ENCODE results near the gene ADGRF4. TPM values are rescaled to one million over a fixed set of nuclear protein-coding genes. Genes with fewer than 3 reads are reported as not detected.
A peak's percentile ranks its signal among the peaks of the same experiment; 100 is the strongest.

Gene ADGRF4
- total RNA-seq, 1 donor from 2014 or later = 1.2 TPM

DNA sequence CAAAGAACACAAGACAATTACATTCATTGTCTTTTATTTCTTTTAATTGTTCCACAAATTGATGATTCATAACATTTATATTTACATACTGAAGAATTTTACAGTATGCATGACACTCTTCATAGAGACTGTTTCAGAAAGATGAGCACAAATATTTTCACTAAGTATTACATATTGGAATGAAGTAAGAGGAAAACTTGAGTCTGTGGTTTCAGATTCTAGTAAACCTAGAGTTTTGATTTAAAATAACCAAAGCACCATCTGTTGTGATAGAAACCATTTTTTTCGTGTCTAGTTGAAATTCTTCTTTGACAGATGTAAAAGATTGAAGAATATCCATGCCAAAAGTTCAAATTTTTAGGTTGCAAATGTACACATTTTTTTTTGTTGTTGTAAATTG, 51.4 kb downstream of the ADGRF4 start:
- no peak for TF ChIP-seq EZH2 (IDR thresholded peaks at IDR 0.05; ENCODE audit: insufficient read depth, low read length)
- no peak for TF ChIP-seq CTCF (IDR thresholded peaks at IDR 0.05; ENCODE audit: insufficient read depth, low read depth, low read length)
- Mint-ChIP-seq H3K36me3 (ENCODE audit: low read depth, unreplicated experiment) (no peaks in the 10 kb centered on the region), H3K27ac (ENCODE audit: unreplicated experiment) (no peak overlapping the region), H3K4me1 (ENCODE audit: low read depth, unreplicated experiment) (peaks cover 4% of the 10 kb centered on the region), H3K9me3 (ENCODE audit: unreplicated experiment) (peaks cover 5% of the 10 kb centered on the region), H3K27me3 (ENCODE audit: low read depth, unreplicated experiment) (no peaks in the 10 kb centered on the region), H3K4me3 (ENCODE audit: unreplicated experiment) (no peak overlapping the region)
- no peak overlapping the region for H3K9ac ChIP-seq (ENCODE audit: low read length)
- no peak overlapping the region for H3K4me3 ChIP-seq (ENCODE audit: insufficient read depth, low read depth, low read length)
- FAIRE-seq (no peak), DNase-seq (ENCODE audit: low read depth) (no peak)
- H3K27me3 ChIP-seq (ENCODE audit: insufficient read depth, low read length) = no peaks in the 10 kb centered on the region
- H3K9me3 ChIP-seq (ENCODE audit: insufficient read depth, low read depth, low read length) = no peaks in the 10 kb centered on the region
- no peak overlapping the region for H3K27ac ChIP-seq (ENCODE audit: low read depth, low read length)
- H3K4me1 ChIP-seq (ENCODE audit: insufficient read depth, low read length) = no peaks in the 10 kb centered on the region
- H3K79me2 ChIP-seq (ENCODE audit: insufficient read depth, low read length) = no peaks in the 10 kb centered on the region
- H4K20me1 ChIP-seq (ENCODE audit: insufficient read depth, low read length) = no peaks in the 10 kb centered on the region
- no peaks in the 10 kb centered on the region for H3K36me3 ChIP-seq (ENCODE audit: insufficient read depth, low read length)
- no peak overlapping the region for H2AFZ ChIP-seq (ENCODE audit: low read depth, low read length)
- H3K4me2 ChIP-seq (ENCODE audit: low read length) = no peak overlapping the region

DNA sequence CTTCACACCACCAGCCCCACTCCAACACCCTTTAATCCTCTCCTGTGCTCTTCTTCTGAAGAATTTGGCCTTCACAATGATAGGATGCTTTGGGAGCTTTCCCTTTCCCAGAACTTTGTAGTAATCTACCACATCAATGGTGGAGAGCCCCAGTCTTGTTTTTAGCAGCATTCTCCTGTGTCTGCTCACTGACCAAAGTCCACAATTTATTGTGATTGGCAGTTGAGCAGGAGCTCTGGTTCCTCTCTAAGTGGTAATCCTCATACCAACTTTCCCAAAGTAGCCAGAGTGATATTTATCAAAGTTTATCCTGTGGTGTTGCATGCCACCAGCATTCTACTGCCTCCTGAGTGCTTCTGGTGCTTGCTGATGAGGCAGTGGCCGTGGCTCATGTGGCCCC, 54.4 kb downstream of the ADGRF4 start:
- Histone ChIP-seq H2AFZ (ENCODE audit: low read depth, low read length) (no peak overlapping the region), H3K9ac (ENCODE audit: low read length) (no peak overlapping the region), H3K36me3 (ENCODE audit: insufficient read depth, low read length) (no peaks in the 10 kb centered on the region), H3K4me1 (ENCODE audit: insufficient read depth, low read length) (no peaks in the 10 kb centered on the region), H3K4me3 (ENCODE audit: insufficient read depth, low read depth, low read length) (no peak overlapping the region), H3K27me3 (ENCODE audit: insufficient read depth, low read length) (no peaks in the 10 kb centered on the region), H3K79me2 (ENCODE audit: insufficient read depth, low read length) (no peaks in the 10 kb centered on the region), H3K4me2 (ENCODE audit: low read length) (no peak overlapping the region), H4K20me1 (ENCODE audit: insufficient read depth, low read length) (no peaks in the 10 kb centered on the region), H3K9me3 (ENCODE audit: insufficient read depth, low read depth, low read length) (no peaks in the 10 kb centered on the region), H3K27ac (ENCODE audit: low read depth, low read length) (no peak overlapping the region)
- FAIRE-seq (no peak), DNase-seq (ENCODE audit: low read depth) (peak; percentile 36)
- Mint-ChIP-seq H3K27ac (ENCODE audit: unreplicated experiment) (no peak overlapping the region), H3K27me3 (ENCODE audit: low read depth, unreplicated experiment) (no peaks in the 10 kb centered on the region), H3K4me1 (ENCODE audit: low read depth, unreplicated experiment) (peaks cover 4% of the 10 kb centered on the region), H3K9me3 (ENCODE audit: unreplicated experiment) (peaks cover 5% of the 10 kb centered on the region), H3K36me3 (ENCODE audit: low read depth, unreplicated experiment) (no peaks in the 10 kb centered on the region), H3K4me3 (ENCODE audit: unreplicated experiment) (no peak overlapping the region)
- TF ChIP-seq EZH2 (IDR thresholded peaks at IDR 0.05; ENCODE audit: insufficient read depth, low read length) = no peak
- no peak for TF ChIP-seq CTCF (IDR thresholded peaks at IDR 0.05; ENCODE audit: insufficient read depth, low read depth, low read length)

- Mint-ChIP-seq H3K4me3 (ENCODE audit: unreplicated experiment) (no peak overlapping the region), H3K27ac (ENCODE audit: unreplicated experiment) (no peak overlapping the region), H3K36me3 (ENCODE audit: low read depth, unreplicated experiment) (no peaks in the 10 kb centered on the region), H3K4me1 (ENCODE audit: low read depth, unreplicated experiment) (no peaks in the 10 kb centered on the region), H3K27me3 (ENCODE audit: low read depth, unreplicated experiment) (no peaks in the 10 kb centered on the region), H3K9me3 (ENCODE audit: unreplicated experiment) (no peaks in the 10 kb centered on the region)
- Histone ChIP-seq H3K27ac (ENCODE audit: low read depth, low read length) (no peak overlapping the region), H3K79me2 (ENCODE audit: insufficient read depth, low read length) (no peaks in the 10 kb centered on the region), H3K4me3 (ENCODE audit: insufficient read depth, low read depth, low read length) (no peak overlapping the region), H3K4me1 (ENCODE audit: insufficient read depth, low read length) (no peaks in the 10 kb centered on the region), H2AFZ (ENCODE audit: low read depth, low read length) (no peak overlapping the region), H3K27me3 (ENCODE audit: insufficient read depth, low read length) (no peaks in the 10 kb centered on the region), H4K20me1 (ENCODE audit: insufficient read depth, low read length) (no peaks in the 10 kb centered on the region), H3K9ac (ENCODE audit: low read length) (no peak overlapping the region), H3K9me3 (ENCODE audit: insufficient read depth, low read depth, low read length) (no peaks in the 10 kb centered on the region), H3K4me2 (ENCODE audit: low read length) (no peak overlapping the region), H3K36me3 (ENCODE audit: insufficient read depth, low read length) (no peaks in the 10 kb centered on the region)
- FAIRE-seq = no peak
- TF ChIP-seq CTCF (IDR thresholded peaks at IDR 0.05; ENCODE audit: insufficient read depth, low read depth, low read length) = no peak
- no peak for TF ChIP-seq EZH2 (IDR thresholded peaks at IDR 0.05; ENCODE audit: insufficient read depth, low read length)
- DNase-seq (ENCODE audit: low read depth) = peak; percentile 31
Observed at GRCh38 chr6:47759364-47759763, 61.0 kb downstream of the ADGRF4 start.
